GM21737 (cell line): Measurements from ENCODE around the gene BICRAL.

Source experiments
- ATAC-seq: cut with Tn5 transposase; IDR thresholded peaks from one replicate; pipeline ENCODE4 v1.9.1; 2021; ENCODE audit warnings: mild to moderate bottlenecking, moderate library complexity; ENCODE audit not compliant: unreplicated experiment

BICRAL gene

DNA sequence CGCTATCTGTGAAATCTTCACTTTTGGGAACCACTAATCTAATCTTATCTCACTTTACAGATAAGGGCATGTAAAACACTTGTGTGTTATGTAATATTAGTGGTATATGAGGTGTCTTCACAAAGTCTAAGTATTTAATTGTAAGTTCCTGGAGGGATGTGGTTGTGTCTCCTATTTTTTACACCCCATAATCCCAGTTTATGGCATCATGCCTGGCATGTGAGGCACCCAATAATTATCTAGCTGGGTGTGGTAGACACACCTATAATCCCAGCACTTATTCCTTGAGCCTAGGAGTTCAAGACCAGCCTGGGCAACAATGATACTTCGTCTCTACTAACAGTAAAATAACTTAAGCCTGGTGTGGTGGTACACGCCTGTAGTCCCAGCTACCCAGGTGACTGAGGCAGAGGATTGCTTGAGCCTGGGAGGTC lies 19.4 kb upstream of the BICRAL start:
- no peak for ATAC-seq

DNA sequence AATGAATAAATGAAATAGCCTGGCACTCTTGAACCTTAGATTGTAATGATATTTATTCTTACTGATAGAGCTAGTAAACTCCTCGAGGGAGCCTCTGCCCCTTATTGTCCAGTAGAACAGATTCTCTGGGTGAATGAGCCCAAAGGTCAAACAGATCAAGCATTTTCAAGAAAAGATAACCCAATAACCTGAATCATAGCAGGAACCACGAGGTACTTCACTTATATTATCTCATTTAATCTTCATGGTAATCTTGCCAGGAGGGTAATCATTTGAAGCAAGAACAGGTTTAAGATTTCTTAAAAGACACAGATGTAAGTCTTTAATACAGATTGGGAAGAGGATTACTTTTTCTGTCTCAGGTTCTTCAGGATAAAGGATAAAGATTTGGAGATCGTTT lies 18.9 kb upstream of the BICRAL start:
- ATAC-seq: no peak

DNA sequence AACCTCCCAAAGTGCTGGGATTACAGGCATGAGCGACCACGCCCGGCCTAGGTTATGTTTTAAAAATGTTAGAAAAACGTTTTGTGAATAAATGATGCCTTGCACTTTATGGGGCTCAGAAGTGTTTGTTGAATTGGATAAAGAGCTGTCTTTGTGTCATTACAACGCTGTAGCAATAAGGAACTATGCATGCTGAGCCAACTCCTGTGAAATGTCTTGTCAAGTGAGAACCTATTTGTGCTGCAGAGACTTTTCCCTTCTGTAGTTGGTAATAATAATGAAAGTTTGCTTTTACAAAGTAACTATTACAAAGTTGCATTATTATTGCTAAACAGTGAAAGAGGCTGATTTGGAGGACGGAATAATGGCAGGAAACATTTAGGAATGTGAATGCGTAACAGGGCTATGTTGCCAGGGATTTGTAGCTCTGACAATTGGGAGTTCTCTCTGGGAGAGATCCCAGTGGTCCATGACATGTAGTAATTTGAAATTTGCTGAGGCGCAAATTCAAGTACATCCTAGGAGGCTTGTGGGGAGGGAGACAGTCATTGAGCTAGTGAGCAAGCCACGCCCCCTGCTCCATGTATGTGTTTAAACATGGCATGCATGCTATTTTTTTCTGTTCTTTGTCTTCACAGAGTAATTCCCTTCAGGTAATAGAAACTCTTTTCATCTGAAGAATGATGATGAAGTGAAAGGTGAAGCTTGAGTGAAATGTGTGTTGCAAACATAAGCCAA lies 16.8 kb upstream of the BICRAL start:
- no peak for ATAC-seq

DNA sequence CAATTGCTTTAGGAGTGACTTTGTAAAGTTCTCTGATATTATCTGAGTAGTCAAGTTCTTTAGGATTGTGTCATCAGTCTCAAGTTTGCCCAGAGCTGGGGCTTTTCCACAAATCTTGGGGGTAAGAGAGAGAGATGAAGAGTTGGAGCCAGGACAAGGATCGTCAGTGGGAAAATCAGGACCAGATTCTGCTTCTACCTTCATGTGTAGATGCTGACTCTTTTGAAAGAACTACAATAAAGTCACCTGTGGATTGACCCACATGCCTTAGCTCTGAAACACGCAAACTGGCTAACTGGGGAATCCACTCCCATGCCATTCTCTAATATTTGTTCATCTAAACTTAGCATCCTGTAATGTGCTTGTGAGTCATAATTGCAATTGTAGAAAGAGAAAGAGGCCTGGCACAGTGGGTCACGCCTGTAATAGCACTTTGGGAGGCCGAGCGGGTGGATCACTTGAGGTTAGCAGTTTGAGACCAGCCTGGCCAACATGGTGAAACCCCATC lies 15.6 kb upstream of the BICRAL start:
- no peak for ATAC-seq

DNA sequence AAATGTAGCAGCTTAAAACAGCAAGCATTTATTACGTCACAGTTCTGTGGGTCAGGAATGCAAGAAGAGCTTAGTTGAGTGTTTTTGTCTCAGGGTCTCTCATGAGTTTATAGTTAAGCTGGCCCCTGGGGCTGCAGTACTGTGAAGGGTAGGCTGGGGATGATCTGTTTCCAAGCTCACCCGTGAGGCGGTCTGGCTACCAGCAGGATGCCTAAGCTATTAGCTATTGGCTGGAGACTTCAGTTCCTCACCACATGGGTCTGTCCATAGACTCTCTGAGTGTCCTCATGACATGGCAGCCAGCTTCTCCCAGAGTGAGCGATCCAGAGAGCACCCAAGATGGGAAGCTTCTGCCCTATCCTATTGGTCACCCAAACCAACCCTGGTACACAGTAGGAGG lies 12.8 kb upstream of the BICRAL start:
- ATAC-seq: no peak

DNA sequence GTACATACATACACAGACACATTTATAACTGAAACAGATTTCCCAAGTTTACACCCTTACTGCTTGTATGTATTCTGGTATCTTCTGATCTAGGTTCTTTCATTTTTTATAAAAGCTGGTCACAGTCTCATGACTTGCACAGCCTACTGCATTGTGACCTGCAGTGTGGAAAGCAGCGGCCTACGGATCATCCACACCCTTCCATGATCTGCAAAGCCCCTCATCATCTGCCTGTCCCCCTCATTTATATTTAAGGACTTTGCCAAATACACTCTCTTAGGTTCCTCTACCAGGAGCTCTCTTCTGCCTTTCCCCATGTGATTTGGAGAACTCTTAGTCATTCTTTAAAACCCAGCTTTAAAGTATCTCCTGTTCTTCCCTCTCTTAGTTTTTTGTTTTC lies 12.0 kb upstream of the BICRAL start:
- ATAC-seq: no peak

DNA sequence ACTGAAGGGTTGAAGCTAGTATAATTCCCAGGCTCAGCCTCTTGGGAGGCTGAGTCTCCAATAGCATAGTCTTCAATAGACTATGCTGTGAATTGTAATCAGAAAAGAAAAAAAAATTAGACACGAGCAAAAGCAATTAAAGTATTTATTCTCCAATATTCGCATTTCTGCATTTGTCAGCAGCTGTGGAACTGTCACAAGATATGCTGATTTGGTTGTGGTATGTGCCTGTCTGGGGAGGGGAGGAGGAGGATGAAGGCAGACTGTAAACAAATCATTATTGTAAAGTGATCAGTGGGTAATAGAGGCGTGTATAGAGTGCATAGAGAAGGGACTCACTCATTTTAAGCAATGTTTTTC lies 10.1 kb upstream of the BICRAL start:
- no peak for ATAC-seq

DNA sequence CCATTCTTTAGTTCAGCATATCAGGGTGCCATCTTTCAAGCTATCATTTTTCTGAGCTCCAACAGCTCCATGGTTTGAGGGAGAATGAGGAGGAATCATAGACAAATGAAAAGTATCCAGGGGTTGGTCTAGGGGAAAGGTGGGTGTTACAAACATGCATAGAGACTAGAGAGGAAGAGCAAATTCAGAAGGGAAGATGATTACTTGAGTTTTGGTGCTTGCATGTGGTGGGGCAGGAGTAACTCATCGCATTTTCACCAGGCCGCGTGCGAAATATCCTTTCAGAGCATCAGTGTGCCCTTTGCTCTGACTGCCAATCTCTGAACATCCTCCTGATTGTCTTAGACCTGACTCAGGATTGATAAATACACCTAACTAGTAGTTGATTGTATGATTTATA lies 7.7 kb upstream of the BICRAL start:
- ATAC-seq: no peak

DNA sequence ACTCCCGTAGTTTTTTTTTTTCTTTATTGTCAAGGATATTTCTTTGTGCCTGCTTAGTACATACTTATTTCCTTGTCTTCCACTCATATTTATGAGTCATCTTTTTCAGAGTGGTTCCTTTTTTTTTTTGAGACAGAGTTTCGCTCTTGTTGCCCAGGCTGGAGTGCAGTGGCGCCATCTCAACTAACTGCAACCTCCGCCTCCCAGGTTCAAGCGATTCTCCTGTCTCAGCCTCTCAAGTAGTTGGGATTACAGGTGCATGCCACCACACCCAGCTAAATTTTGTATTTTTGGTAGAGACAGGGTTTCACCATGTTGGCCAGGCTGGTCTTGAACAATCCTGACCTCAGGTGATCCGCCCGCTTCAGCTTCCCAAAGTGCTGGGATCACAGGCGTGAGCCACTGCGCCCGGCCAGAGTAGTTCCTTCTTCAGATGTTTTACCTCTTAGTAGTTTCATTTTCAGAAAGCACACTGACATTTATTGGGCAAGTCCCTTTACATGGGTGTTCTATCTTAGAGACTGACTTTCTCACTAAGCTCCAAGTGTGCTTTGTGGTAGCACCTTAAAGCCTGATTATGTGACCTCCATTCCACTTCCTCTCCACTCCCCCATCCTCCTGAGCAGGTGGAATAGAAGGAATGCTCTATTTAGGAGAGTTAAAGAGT lies 6.9 kb upstream of the BICRAL start:
- peak; percentile 37 for ATAC-seq

DNA sequence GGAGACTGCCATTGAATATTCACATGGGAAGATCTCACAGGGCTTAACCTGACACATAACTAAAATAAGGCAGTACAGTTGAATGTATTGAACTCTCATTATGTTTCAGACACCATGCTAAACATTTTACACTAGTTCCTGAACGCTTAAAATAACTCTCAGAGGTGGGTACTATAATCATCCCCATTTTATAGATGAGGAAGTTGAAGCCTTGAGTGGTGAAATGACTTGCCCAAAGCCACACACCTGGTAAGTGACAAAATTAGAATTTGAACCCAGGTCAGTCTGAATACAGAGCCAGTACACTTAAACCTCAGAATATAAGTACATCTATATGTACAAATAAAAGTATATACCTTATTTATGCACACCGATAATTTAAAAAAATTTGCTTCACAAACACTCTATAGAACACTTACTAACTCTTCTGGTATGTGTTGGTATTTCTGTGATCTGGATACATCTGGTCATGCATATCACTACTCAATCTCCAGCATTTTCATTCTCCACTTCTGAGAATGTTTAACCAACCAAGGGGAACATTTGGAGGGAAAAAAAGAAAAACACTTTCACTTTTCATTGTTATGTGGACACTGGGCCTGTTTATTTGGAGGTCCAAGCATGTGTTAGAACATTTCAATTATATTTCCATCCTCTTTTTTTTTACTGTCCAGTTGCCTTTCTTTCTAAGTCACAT lies 4.6 kb upstream of the BICRAL start:
- no peak for ATAC-seq

DNA sequence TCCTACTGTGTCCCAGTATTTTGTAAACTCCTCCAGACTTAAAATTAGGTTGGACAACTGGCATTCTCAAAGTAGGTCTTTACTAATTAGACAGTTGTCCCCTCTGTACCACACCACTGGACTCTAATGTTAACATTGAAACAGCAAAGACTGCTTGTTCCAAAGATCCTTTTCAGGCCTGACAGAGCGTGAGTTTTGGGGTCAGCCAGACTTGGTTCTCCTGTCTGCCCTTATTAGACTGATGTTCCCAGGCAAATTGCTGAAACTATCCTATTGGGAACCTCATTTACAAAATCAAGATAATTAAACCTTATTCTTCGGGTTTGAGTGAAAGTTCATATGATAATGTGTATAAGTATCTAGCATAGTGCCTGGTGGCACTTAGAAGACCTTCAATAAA lies 3.7 kb upstream of the BICRAL start:
- no peak for ATAC-seq

DNA sequence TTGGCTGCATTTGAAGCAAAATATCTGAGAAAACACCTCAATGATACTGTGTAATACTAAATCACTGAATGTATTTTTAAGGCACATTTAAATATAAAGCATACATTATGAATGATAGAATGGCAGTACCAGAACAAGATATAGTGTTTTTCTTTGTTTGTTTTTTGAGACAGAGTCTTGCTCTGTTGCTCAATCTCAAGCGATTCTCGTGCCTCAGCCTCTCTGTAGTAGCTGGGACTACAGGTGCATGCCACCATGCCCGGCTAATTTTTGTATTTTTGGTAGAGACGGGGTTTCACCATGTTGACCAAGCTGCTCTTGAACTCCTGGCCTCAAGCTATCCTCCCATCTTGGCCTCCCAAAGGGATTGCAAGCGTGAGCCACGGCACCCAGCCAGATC lies 2.3 kb upstream of the BICRAL start:
- ATAC-seq: no peak

DNA sequence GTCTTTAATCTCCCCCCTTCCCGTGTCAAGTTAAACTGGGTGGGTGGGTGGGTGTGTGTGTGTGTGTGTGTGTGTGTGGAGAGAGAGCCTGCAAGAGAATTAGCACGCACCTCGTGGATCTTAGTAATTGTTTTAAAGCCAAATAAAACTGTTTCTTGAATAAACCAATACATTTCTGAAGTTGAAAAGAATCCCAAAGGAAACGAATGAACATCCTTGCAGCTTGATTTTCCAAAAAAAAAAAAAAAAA lies 381 bp upstream of the BICRAL start:
- no peak for ATAC-seq

DNA sequence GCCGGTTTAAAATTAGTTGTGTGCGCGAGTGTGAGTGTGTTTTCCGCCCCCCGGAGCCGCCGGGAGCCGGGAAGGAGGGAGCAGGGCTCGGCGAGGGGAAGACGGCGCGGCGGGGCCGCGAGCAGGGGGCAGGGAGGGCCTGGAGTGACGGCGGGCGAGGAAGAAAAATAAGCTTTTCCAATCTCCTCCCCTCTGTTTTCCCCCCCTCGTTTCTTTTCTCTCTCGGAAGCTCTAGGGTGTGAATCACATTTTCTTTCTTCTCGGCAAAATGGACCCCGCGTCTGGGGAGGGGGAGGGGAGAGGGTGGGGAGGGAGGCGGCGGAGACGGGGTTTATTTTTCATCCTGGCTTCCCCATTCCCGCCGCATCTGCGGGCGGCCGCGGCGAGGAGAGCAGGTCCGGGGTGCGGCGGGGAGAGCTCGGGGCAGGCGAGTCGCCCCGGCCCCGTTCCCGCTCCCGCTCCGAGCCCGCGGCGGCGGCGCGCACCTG lies 881 bp downstream of the BICRAL start:
- ATAC-seq: peak; percentile 8

DNA sequence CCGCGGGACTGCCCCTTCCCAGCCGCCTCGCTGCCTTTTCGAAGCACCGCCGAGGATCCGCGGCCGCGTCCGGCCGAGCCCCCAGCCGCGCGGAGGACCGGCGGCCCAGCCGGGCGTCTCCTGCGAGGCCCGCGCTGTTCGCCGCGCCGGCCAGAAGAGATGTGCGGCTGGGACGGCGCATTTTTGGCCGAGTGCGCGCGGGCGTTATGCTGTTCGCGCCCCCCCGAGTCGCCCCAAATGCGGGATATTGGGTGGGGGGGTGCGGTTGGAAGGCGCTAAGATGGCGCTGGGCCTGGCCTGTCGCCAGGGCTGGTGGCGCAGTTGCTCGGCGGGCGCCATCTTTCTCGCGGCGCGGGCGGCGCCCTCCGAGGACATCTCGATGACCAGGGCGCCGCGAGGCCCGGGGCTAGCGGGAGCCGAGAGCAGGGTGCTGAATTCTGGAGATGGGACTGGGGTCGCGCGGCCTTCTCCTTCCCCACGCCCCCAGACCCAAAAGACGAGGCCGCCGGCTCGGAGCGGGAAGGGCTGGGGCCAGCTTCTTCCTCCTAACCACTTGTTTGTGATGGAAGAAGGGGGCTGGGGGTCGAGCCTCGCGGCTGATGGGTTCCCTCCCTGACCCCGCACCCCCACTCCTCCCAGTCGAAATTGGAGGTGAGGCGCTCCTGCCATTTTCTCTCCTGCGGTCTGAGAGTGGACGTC lies 1.5 kb downstream of the BICRAL start:
- ATAC-seq: peak; percentile 34

DNA sequence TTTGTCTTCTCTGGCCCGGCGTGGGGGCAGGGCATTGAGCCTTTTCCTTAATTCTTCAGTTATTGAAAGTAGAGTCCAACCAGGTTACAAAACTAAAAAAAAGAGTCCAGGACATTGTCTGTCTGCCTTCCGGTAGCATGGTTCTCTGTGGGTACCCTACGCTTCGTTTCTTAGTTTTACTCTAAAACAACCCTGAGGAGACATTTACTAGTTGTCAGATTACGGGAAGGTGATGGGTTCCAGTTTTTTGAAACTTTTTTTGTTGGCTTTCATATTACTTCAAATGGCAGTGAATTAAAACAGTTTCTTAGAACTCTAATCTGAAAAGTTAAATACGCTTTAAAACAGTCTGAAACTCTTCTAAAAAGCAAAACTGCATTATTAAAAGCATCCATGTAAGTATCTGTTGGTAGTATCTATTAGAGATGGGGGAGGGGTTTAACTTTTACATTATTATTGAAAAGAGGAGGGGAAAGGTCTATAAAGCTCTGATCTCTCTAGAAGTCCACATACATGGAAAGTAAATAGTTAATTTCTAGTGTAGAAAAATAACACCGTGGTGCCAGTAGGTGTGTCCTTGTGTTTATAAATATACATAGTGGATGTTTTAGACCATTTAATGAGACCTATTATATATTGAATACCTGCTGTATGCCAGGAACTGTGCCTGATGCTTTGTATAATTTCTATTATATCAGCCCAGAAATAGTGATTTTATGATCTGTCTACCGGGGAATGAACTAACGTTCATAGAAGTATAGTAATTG lies 2.2 kb downstream of the BICRAL start:
- no peak for ATAC-seq

DNA sequence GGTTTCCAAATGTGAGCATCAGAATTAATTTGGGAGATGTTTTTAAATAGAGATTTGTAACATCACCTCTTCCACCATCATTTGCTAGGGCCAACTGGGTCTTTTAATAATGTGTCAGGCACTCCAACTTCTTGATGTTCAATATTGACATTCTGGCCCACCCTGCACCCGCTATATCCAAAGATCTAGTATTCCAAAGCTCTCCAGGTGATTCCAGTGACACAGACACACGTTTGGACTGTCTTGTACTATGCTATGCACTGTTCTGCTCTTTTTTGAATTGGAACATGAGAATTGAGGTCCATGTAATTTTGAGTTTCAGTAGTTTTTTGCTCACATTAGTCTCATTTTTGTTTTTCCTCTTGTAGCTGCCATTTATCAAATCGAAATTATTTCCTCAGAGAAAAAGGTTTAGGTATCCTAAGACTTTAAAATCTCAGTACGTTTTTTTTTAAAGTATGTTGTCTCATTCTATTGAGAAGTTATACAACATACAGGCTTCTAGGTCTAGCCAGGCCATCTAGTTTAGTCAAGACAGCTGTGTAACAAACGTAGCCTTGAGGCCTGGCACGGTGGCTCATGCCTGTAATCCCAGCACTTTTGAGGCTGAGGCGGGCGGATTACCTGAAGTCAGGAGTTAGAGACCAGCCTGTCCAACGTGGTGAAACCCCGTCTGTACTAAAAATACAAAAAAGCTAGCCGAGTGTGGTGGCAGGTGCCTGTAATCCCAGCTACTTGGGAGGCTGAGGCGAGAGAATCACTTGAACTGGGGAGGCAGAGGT lies 3.1 kb downstream of the BICRAL start:
- ATAC-seq: no peak

DNA sequence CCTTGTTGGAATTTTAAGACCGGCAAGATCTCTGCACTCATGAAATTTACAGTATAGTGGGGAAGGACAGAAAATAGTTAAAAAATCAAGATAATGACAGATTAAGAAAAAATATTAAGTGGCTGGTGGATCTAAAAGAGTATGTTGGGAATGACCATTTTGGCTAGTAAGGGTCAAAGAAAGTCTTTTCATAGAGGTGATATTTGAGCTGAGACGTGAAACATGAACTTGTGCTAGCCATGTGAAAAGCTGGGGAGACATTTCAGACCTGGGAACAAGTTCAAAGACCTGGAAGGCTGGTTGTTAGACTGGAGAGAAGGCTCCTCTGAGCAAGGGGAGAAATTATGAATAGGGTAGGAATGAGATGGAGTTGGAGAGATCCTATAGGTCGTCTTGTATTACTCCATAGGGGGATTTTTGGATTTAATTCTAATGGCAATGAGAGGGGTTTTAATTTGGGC lies 4.7 kb downstream of the BICRAL start:
- no peak for ATAC-seq

DNA sequence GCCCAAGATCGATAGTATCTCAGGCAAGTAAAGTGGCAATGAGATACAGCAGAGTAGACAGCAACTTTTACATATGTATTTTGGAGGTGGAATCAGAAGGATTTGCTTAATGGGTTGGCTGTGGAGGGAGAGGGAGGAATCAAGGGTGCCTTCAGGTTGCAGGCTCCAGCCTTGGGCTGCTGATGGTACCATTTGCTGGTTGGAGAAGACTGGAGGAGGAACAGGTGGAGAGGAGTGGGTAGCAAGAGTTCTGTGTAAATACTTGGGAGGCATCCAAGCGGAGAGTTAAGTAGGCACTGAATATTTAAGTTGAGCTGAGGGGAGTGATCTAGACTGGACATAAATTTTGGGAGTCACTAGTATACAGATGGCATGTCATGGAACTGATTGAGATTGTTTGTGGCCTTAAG lies 5.2 kb downstream of the BICRAL start:
- ATAC-seq: no peak

DNA sequence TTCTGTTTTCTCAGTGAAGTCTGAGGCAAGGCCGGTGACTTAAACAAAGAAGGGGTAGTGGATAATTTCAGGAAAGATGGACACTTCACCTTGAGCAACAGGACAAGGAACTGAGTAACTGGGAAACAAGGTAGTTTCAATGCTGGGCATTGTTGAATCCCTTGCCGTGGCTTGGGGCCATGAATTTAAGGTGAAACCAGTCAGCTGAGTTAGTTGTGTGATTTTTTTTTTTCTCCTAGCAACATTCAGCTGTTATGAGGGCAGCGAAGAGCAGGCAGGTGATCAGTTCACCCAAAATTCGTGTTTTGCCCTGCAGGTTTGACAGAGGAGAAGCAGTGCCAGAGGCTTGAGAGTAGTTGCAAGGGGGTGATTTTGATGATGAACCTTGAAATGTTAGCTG lies 6.8 kb downstream of the BICRAL start:
- ATAC-seq: no peak
